Trophoblast cell (in vitro differentiated cells and primary cell): ENCODE measurements around the gene HECW1.

Source experiments
- DNase-seq, 2 donors: peaks; one replicate each; pipeline ENCODE4 v3.0.0-alpha.2; 2016
- H2AFZ ChIP-seq: 2 replicates; pipeline ENCODE4 v1.6.1; 2013; ENCODE audit warnings: low read length, moderate library complexity, mild to moderate bottlenecking; ENCODE audit not compliant: insufficient read depth, poor library complexity
- H2AK5ac ChIP-seq: 2 replicates; pipeline ENCODE4 v1.6.1; 2013; ENCODE audit warnings: mild to moderate bottlenecking, low read length
- H2BK120ac ChIP-seq: 2 replicates; pipeline ENCODE4 v1.6.1; 2013; ENCODE audit warnings: low read length, mild to moderate bottlenecking, moderate library complexity; ENCODE audit not compliant: insufficient read depth, poor library complexity
- H2BK12ac ChIP-seq: 2 replicates; pipeline ENCODE4 v1.6.1; 2013; ENCODE audit warnings: mild to moderate bottlenecking, low read length, moderate library complexity
- H2BK5ac ChIP-seq: 2 replicates; pipeline ENCODE4 v1.6.1; 2013; ENCODE audit warnings: low read length, low read depth, moderate library complexity, mild to moderate bottlenecking; ENCODE audit not compliant: poor library complexity
- H3K14ac ChIP-seq: 2 replicates; pipeline ENCODE4 v1.6.1; 2013; ENCODE audit warnings: mild to moderate bottlenecking, low read length
- H3K18ac ChIP-seq: 2 replicates; pipeline ENCODE4 v1.6.1; 2013; ENCODE audit warnings: mild to moderate bottlenecking, low read length
- H3K23ac ChIP-seq: 2 replicates; pipeline ENCODE4 v1.6.1; 2013; ENCODE audit warnings: low read length
- H3K27ac ChIP-seq: 2 replicates; pipeline ENCODE4 v1.5.1; 2013; ENCODE audit warnings: low read depth, mild to moderate bottlenecking, inconsistent platforms, low read length, moderate library complexity
- H3K27me3 ChIP-seq: 2 replicates; pipeline ENCODE4 v1.6.1; 2013; ENCODE audit warnings: inconsistent platforms, mild to moderate bottlenecking, low read length, moderate library complexity; ENCODE audit not compliant: insufficient read depth
- H3K36me3 ChIP-seq, 2 experiments: 1 replicate in 1 of 2; 2 replicates in 1 of 2; pipeline ENCODE4 v1.6.1; 2013; ENCODE audit warnings: low read length in 2 of 2, mild to moderate bottlenecking in 2 of 2, moderate library complexity in 1 of 2; ENCODE audit not compliant: insufficient read depth in 2 of 2, control insufficient read depth in 1 of 2
- H3K4ac ChIP-seq: 2 replicates; pipeline ENCODE4 v1.6.1; 2013; ENCODE audit warnings: low read depth, mild to moderate bottlenecking, low read length, moderate library complexity
- H3K4me1 ChIP-seq, 2 experiments: 1 replicate in 1 of 2; 2 replicates in 1 of 2; pipeline ENCODE4 v1.6.1; 2013; ENCODE audit warnings: low read length in 2 of 2, mild to moderate bottlenecking in 2 of 2, moderate library complexity in 1 of 2; ENCODE audit not compliant: insufficient read depth in 2 of 2, control insufficient read depth in 1 of 2
- H3K4me2 ChIP-seq: 2 replicates; pipeline ENCODE4 v1.6.1; 2013; ENCODE audit warnings: inconsistent platforms, mild to moderate bottlenecking, low read length, moderate library complexity
- H3K4me3 ChIP-seq: 2 replicates; pipeline ENCODE4 v1.5.1; 2013; ENCODE audit warnings: mild to moderate bottlenecking, low read depth, low read length, inconsistent platforms
- H3K79me1 ChIP-seq: one replicate; pipeline ENCODE4 v1.6.1; 2013; ENCODE audit warnings: low read length
- H3K79me2 ChIP-seq: 2 replicates; pipeline ENCODE4 v1.6.1; 2013; ENCODE audit warnings: low read length, mild to moderate bottlenecking; ENCODE audit not compliant: control insufficient read depth, insufficient read depth, poor library complexity
- H3K9ac ChIP-seq: 2 replicates; pipeline ENCODE4 v1.6.1; 2013; ENCODE audit warnings: mild to moderate bottlenecking, low read length
- H3K9me3 ChIP-seq: 2 replicates; pipeline ENCODE4 v1.6.1; 2013; ENCODE audit warnings: low read depth, mild to moderate bottlenecking, control low read depth, inconsistent platforms, low read length; ENCODE audit not compliant: insufficient read depth
- H4K12ac ChIP-seq: 2 replicates; pipeline ENCODE4 v1.6.1; 2013; ENCODE audit warnings: low read depth, mild to moderate bottlenecking, low read length, moderate library complexity
- H4K8ac ChIP-seq: 2 replicates; pipeline ENCODE4 v1.6.1; 2013; ENCODE audit warnings: low read depth, mild to moderate bottlenecking, low read length, moderate library complexity
- H4K91ac ChIP-seq: one replicate; pipeline ENCODE4 v1.6.1; 2013; ENCODE audit warnings: low read depth, mild to moderate bottlenecking, low read length, moderate library complexity
- WGBS: extraction: QIAGEN DNeasy Blood & Tissue Kit; methylation state at CpG from one replicate; pipeline ENCODE4 v1.1.7; 2013; ENCODE audit warnings: missing lambda C conversion rate; ENCODE audit not compliant: insufficient read length, insufficient coverage; ENCODE audit errors: extremely low coverage; 5-methylcytosine and 5-hydroxymethylcytosine counted together

HECW1 gene

DNA sequence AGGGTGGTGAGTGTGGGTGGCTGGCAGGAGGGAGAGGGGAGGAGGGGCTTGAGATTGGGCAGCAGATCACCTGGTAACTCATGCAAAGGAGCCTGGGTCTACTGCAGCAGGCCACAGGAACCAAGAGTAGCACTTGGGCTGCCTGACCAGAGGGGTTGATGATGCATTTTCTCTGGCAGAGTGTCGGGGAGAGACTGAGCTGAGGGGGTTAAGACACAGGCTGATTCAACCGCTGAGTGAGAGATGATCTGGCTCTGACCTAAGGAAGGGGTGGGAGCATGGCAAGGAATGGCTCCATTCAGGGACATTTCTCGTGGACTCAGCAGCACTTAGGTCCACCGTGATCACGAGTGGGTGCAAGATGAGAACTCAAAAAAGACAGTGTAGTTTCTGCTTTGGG lies 355.0 kb downstream of the HECW1 start:
- Histone ChIP-seq H4K12ac (no peak overlapping the region), H2AFZ (no peak overlapping the region), H2AK5ac (no peak overlapping the region), H3K4me1 (no peaks in the 10 kb centered on the region), H3K9ac (no peak overlapping the region), H3K14ac (no peak overlapping the region), H3K36me3 (no peaks in the 10 kb centered on the region), H2BK12ac (no peak overlapping the region), H2BK5ac (no peak overlapping the region), H3K79me2 (no peaks in the 10 kb centered on the region), H2BK120ac (no peak overlapping the region), H3K4me3 (no peak overlapping the region), H3K23ac (no peak overlapping the region), H3K18ac (no peak overlapping the region), H4K8ac (no peak overlapping the region), H3K27ac (no peak overlapping the region), H3K4me2 (no peak overlapping the region), H3K9me3 (no peaks in the 10 kb centered on the region), H3K4ac (no peak overlapping the region), H3K27me3 (no peaks in the 10 kb centered on the region), H3K79me1 (no peaks in the 10 kb centered on the region), H4K91ac (no peak overlapping the region)
- no peak for DNase-seq
- WGBS = no CpG with 5 or more reads among the region's 5 CpGs

DNA sequence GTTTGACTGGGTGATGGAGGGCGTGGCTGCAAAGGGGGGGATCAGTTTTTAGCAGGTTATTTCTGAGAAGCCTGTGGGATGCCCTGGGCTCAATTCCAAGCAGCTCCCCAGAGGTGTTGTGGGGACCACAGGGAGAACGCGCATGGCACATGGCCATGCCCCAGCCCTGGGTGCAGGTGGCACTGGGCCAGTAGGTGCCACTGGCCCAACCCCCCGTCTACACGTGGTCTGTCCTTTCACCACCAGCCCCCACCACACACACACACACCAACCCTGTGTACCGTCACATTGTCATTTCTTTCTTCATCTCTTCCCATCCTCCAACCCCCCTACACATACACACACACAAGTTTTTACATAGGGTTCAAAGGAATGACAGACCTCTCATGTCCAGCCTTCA lies 355.4 kb downstream of the HECW1 start:
- Histone ChIP-seq H2BK120ac (no peak overlapping the region), H4K12ac (no peak overlapping the region), H2AFZ (no peak overlapping the region), H3K23ac (no peak overlapping the region), H3K9ac (no peak overlapping the region), H4K8ac (no peak overlapping the region), H3K27me3 (no peaks in the 10 kb centered on the region), H2BK5ac (no peak overlapping the region), H3K27ac (no peak overlapping the region), H3K4me2 (no peak overlapping the region), H3K36me3 (no peaks in the 10 kb centered on the region), H3K4me1 (no peaks in the 10 kb centered on the region), H3K9me3 (no peaks in the 10 kb centered on the region), H4K91ac (no peak overlapping the region), H2AK5ac (no peak overlapping the region), H3K79me2 (no peaks in the 10 kb centered on the region), H3K4me3 (no peak overlapping the region), H2BK12ac (no peak overlapping the region), H3K14ac (no peak overlapping the region), H3K4ac (no peak overlapping the region), H3K18ac (no peak overlapping the region), H3K79me1 (no peaks in the 10 kb centered on the region)
- no peak for DNase-seq
- WGBS = no CpG with 5 or more reads among the region's 6 CpGs

DNA sequence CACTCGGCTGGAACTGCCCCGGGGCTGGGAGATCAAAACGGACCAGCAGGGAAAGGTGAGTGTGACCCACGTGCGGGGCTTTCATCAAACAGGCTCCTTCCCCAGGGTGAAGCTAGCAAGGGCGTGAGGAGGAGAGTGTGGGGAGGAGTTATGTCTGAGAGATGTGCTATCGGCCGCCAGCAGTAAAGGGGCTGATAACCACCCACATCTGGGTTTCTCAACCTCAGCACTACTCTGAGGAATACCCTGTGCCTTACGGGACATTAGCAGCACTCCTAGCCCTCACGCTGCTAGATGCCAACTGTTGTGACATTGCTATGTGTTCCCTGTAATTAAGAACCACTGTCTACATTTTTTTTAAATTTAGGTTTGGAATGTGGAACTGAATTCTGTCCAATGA lies 356.6 kb downstream of the HECW1 start:
- H3K4me3 ChIP-seq = no peak overlapping the region
- no peak overlapping the region for H3K9ac ChIP-seq
- no peak overlapping the region for H2BK5ac ChIP-seq
- no peaks in the 10 kb centered on the region for H3K9me3 ChIP-seq
- H4K91ac ChIP-seq = no peak overlapping the region
- no peak overlapping the region for H3K23ac ChIP-seq
- H3K79me1 ChIP-seq = no peaks in the 10 kb centered on the region
- H2BK120ac ChIP-seq = no peak overlapping the region
- no peak overlapping the region for H4K12ac ChIP-seq
- no peaks in the 10 kb centered on the region for H3K79me2 ChIP-seq
- no peaks in the 10 kb centered on the region for H3K27me3 ChIP-seq
- no peak overlapping the region for H4K8ac ChIP-seq
- H3K4me1 ChIP-seq = no peaks in the 10 kb centered on the region
- H3K4me2 ChIP-seq = no peak overlapping the region
- no peak overlapping the region for H3K27ac ChIP-seq
- H3K4ac ChIP-seq = no peak overlapping the region
- H2BK12ac ChIP-seq = no peak overlapping the region
- no peaks in the 10 kb centered on the region for H3K36me3 ChIP-seq
- no CpG with 5 or more reads among the region's 10 CpGs for WGBS
- no peak overlapping the region for H3K14ac ChIP-seq
- H2AK5ac ChIP-seq = no peak overlapping the region
- DNase-seq = peak; percentile 98 to 99
- H3K18ac ChIP-seq = no peak overlapping the region
- no peak overlapping the region for H2AFZ ChIP-seq

DNA sequence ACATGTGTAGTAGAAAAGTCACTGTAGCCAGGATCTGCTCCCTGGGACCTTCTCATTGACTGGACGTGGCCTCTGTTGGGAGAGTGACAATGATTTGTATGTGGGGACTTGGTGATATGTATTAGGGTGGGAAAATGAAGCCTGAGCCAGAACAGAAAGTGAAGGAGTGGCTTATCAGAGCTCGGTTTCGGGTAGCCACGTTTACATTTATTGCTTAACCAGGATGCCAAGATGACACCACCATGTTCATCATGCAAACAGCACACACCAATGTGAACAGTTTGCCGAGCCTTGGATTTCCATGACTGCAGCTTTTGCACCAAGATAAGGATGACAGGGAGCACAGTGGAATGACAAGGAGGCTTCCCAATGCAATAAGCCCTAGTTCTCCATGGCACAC lies 357.7 kb downstream of the HECW1 start:
- Histone ChIP-seq H3K4me1 (no peaks in the 10 kb centered on the region), H3K4ac (no peak overlapping the region), H3K9me3 (no peaks in the 10 kb centered on the region), H2AFZ (no peak overlapping the region), H2AK5ac (no peak overlapping the region), H3K14ac (no peak overlapping the region), H3K18ac (no peak overlapping the region), H2BK12ac (no peak overlapping the region), H3K9ac (no peak overlapping the region), H3K79me1 (no peaks in the 10 kb centered on the region), H3K23ac (no peak overlapping the region), H3K36me3 (no peaks in the 10 kb centered on the region), H2BK5ac (no peak overlapping the region), H4K12ac (no peak overlapping the region), H3K4me3 (no peak overlapping the region), H2BK120ac (no peak overlapping the region), H3K27me3 (no peaks in the 10 kb centered on the region), H3K79me2 (no peaks in the 10 kb centered on the region), H3K4me2 (no peak overlapping the region), H4K91ac (no peak overlapping the region), H4K8ac (no peak overlapping the region), H3K27ac (no peak overlapping the region)
- no CpG with 5 or more reads among the region's 5 CpGs for WGBS
- no peak for DNase-seq
